Activated CD4-positive, CD25-positive, alpha-beta regulatory T cell (primary cell): ENCODE results near the gene DPP6.

Experiments used
- DNase-seq, 4 experiments: peaks; one replicate each; lab custom pipeline; 2025; lab: John Stamatoyannopoulos, UW

The DPP6 gene

GRCh38 chr7:154232700-154233099 lies 180.5 kb downstream of the DPP6 start:
- DNase-seq = no peak

- no peak for DNase-seq
Observed at GRCh38 chr7:154241988-154242387, 189.8 kb downstream of the DPP6 start.

- no peak for DNase-seq
Observed at GRCh38 chr7:154242709-154243108, 190.5 kb downstream of the DPP6 start.

DNA sequence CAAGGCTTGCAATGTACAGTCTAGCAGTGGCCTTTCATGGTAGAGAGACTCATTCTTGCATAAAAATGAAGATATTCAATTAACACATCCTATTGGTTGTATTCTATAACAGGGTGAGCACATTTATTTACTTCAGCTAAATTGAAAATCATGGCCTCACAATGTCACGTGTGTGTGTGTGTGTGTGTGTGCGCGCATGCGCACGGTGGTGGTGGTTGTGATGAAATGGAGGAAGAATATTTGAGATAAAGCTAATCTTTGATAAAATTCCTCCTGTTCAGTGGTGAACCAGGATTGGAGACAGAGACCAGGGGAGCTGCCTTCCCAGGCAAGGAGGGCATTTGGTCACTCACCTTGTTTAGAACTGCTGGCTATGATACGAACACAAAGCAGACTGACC lies 199.8 kb downstream of the DPP6 start:
- no peak for DNase-seq

GRCh38 chr7:154253810-154254209 lies 201.6 kb downstream of the DPP6 start:
- DNase-seq = no peak

GRCh38 chr7:154255324-154255723 lies 203.1 kb downstream of the DPP6 start:
- DNase-seq = no peak

DNA sequence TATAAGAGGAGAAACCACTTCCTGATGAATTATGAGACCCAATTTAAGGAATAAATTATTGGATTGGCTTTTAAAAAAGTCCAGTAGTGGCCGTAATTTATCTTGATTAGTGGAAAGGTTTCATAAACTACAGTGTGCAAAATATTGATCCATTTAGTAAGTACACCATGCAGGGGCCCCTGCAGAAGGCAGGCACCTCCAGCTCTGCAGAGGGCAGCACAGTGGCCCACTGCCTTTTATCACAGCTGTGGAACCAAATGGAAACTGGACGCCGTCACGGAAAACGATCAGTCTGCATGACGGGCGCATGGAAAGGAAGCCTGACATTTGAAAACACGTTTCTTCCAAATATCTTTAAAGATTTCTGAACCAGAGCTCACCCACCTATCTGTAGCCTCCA lies 204.0 kb downstream of the DPP6 start:
- DNase-seq = no peak

GRCh38 chr7:154259396-154259795 lies 207.2 kb downstream of the DPP6 start:
- no peak for DNase-seq

DNA sequence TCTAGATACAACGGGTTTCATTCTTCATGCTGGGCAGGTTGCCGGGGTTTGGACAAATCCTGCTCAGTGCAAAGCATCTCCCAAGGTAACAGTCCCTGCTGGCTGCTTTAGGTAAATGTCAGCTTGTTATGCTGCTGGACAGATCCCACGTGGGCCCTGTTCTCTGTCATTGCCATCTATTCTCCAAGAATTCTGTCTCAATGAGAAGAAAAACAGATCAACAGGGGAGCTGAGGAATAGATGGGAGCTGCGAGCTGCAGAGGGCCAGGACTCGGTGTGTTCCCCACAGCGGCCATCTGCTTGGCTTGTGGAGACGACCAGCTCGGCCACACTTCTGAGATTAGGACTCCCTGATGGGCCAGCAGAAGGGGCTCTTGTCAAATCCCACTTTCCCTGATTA lies 235.2 kb downstream of the DPP6 start:
- no peak for DNase-seq

GRCh38 chr7:154289119-154289518 lies 236.9 kb downstream of the DPP6 start:
- DNase-seq = no peak

DNA sequence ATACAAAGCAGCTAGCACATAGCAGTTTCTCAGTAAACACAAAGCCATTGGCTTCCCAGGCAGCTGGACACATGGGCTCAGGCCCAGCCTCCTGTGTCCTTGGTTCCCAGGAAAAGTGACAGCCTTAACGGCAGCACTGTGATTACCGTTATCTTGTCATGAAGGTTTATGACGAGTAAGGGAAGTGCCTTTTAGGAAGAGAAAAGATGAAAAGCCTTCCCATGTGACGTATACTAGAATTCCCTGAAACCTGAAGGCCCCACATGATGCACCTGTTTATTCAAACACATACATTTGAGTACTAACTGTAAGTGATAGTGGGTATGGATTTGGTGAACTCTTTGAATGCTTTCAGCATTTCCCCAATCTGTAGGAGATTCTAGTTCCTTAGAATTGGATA lies 244.2 kb downstream of the DPP6 start:
- DNase-seq = no peak

DNA sequence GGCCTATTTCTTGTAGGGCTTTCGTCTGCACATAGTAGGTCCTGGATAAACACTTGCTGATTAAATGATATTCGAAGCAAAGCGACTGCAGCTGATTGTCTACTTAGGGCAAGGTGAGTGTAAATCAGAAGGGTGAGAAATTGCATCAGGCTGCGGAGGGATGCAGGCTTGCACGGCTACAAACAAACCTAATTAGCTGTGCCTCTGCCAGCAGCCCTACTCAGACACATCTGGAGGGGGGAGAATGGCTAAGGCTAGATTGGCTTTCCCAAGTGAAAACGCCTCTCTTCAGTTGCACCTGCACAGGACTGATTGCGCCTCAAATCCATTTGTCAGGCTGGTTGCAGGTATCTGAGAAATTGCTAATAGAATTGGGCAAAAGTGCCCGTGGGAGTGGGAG lies 247.5 kb downstream of the DPP6 start:
- no peak for DNase-seq

GRCh38 chr7:154302380-154302779 lies 250.2 kb downstream of the DPP6 start:
- no peak for DNase-seq

DNA sequence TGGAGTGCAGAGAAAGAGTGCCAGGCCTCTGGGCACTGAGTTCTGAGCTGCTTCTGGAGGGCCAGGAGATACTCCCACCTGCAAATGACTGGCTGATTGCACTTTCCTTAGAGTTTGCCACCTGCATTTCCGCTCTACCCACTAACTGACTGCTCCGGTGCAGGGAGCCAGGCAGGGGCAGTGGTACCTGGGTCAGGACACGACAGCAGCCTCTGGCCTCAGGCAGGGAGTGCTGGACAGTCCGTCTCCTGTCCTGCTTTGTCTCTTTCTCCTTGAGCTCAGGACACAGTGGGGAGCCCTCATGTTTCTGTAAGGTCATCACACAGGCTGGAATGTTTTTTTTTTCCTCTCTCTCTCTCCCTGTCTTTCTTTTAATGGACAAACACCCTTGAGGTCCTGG lies 252.0 kb downstream of the DPP6 start:
- DNase-seq = no peak

- DNase-seq = no peak
Observed at GRCh38 chr7:154304740-154305700, 252.8 kb downstream of the DPP6 start.

DNA sequence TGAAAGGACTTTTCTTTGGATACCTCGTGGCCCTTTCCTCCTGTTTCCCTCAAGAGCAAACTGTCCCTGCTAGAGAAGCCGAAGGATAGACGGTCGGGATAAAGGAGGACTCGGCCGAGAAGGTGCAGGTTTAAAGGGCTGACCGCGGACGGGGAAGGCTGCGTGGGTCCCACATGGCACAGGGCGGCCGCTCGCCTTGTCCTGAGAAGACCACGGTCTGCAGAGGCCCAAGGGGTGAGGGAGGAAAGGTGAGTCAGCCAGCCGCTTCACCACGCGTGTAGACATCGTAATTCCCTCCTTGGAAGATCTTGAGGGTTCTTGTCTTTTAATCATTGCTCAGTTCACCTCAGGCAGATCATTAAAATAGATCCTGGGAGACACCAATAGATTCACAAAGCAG lies 253.8 kb downstream of the DPP6 start:
- DNase-seq = no peak

GRCh38 chr7:154308928-154309327 lies 256.7 kb downstream of the DPP6 start:
- no peak for DNase-seq

DNA sequence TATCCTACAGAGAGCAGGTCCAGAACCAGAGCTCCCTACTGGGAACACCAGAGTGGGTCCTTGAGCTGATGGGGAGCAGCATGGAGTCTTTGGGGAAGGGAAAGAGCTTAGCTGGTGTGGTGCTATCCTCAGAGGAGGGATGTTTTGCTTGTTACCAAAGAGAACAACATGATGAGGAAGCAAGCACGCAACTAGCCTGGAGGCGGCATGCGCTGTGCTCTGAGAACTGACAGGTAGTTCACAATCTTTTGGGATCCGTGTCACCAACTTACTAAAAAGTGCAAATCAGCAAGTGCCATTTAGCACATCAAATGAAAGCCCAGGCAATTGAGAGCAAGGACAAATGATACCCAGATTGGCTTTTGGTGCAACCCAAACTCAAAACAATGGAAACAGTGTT lies 257.9 kb downstream of the DPP6 start:
- DNase-seq = no peak

GRCh38 chr7:154324196-154324595 lies 272.0 kb downstream of the DPP6 start:
- no peak for DNase-seq

GRCh38 chr7:154326421-154326820 lies 274.2 kb downstream of the DPP6 start:
- DNase-seq = no peak

- no peak for DNase-seq
Observed at GRCh38 chr7:154330318-154330717, 278.1 kb downstream of the DPP6 start.

DNA sequence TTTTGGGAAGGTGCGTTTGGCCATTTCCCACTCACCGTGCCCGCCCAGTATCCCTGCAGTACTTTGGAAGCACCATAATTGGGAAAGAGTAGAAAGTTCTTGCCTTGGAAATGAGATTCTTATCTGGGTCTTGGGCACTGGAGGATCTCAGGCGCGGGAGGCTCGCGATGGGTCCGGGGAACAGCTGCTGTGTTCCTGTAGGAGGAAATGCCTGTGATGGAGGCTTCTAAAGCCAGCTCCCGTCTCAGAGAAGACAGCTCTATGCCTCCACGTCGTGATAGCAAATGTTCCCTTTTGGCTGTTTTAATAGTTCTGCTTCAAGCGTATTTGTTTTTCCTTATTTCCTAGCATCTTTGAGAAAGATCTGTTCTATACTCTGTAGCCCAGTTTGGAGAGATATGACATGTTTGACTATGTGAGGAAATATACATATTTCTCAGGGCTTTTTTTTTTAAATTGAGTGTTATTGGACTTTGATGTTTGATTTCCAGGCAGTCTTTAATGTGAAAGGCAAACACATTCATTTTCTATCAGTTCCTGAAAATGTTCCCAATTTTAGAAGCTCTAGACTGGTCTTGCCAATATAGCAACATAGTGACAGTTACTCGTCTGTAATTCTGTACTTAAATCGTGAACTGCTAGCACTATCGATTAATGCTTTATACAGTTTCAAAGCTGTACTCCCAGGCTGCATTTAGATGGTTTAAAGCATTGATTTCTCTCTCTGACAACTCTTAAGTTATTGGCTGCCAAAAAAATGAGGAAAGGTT lies 280.8 kb downstream of the DPP6 start:
- DNase-seq = no peak

DNA sequence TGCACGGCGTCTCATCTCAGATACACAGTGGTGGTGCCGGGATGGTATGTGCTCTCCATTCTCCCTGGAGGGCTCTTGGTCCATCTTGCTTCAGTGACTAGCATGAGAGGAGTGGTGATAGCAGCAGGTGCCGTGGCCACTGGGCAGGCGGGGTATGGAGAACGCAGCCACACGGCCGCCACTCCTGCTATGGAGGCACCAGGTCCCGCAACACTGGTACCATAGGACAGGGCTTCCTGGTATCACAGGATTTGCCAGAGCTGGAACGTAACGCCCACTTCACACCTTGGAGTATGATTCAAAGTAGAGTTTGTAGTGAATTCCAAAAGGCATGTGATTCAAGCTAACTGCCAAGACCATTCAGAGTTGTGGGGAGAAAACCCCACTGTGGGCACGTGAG lies 284.1 kb downstream of the DPP6 start:
- no peak for DNase-seq
